ENCODE results near the gene CDK5. TPM values are rescaled to one million over a fixed set of nuclear protein-coding genes. Genes with fewer than 3 reads are reported as not detected.

Gene CDK5
- total and polyA plus RNA-seq, 9 of the 15 experiments (the other 6 are each of a cell fraction or from before 2014, with no cell fraction given), result 3.2 to 38.0 (median 27.5) TPM

DNA sequence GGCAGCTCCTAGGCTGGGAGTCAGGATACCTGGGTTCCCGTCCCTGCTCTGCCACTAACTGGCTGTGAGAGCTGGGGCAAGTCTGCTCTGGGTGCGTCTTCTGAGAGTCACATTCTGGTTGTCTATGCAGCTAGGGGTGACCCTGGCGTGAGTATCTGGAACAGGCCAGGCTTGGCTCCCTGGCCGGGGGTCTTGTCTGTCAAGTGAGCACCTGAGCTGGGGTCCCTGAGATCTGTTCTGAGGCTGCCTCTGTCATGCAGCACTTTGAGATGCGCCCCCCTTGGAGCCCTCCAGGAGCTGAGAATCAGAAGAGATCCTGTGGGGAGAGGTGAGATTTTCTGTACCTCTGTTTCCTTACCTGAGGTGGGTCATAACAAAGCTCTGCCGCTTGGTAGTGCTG, 36.1 kb upstream of the CDK5 start:
- peaks cover 9 to 34% of the 10 kb centered on the region in 2 experiments; a peak in 4 of 5 replicates for H3K4me1 ChIP-seq (replicated peaks in 1 of 2; ENCODE audit: control insufficient read depth in 2 of 2, insufficient read depth in 2 of 2, low read length in 2 of 2)
- H3K27me3 ChIP-seq (ENCODE audit: control insufficient read depth in 2 of 2, insufficient read depth in 2 of 2, low read length in 2 of 2), result no peaks in the 10 kb centered on the region
- peaks cover 85% of the 10 kb centered on the region; the same call in 2 of the 3 replicates for H3K36me3 ChIP-seq (ENCODE audit: control insufficient read depth, insufficient read depth, low read length)
- WGBS (ENCODE audit: insufficient coverage, low coverage, missing lambda C conversion rate), result 92% methylated on average over 6 of the region's 6 CpGs
- no peak for FAIRE-seq
- peaks cover 9% of the 10 kb centered on the region for H3K9me1 ChIP-seq (ENCODE audit: control insufficient read depth, insufficient read depth, low read length)
- ChIA-PET CTCF (ENCODE audit: low intra/inter-chr PET ratio) (no interaction called here), POLR2A (interaction anchor here (0.9 to 4.4 kb wide), 6 partner anchors 10 to 144 kb away, joined by 3 to 31 read pairs (median 4); partner anchors contain the start of gene ASIC3)
- H4K20me1 ChIP-seq (replicated peaks; ENCODE audit: control insufficient read depth, insufficient read depth, low read length), result peaks cover 47% of the 10 kb centered on the region
- no peak for DNase-seq (ENCODE audit: extremely low read depth in 1 of 4, low spot score in 3 of 4)
- no peak overlapping the region for H2AFZ ChIP-seq (ENCODE audit: low read depth, low read length)
- no TSS peak for BruUV-seq (replicated peaks)
- peak overlapping the region in 1 of 2 experiments; percentile 56; a peak in 2 of 4 replicates for H3K9ac ChIP-seq (ENCODE audit: insufficient read depth in 1 of 2, low read depth in 2 of 2, low read length in 2 of 2)
- H3K4me3 ChIP-seq, result no peak overlapping the region
- no peak for ATAC-seq
- H3K27ac ChIP-seq (ENCODE audit: extremely low read depth, low read depth, low read length), result no peak overlapping the region
- peaks cover 97% of the 10 kb centered on the region for H3K79me2 ChIP-seq (ENCODE audit: control insufficient read depth, insufficient read depth, low read length)
- intact Hi-C loops (cut with micrococcal nuclease) (loop anchor here (10.0 kb wide), 1 partner anchor 309 kb away; no protein-coding TSS in a partner anchor), in situ Hi-C loops (cut with MboI) (no loop called here)
- H3K4me2 ChIP-seq (ENCODE audit: insufficient read depth, low read length), result no peak overlapping the region
- H3K9me3 ChIP-seq (replicated peaks; ENCODE audit: control insufficient read depth, insufficient read depth, low read depth, low read length), result no peaks in the 10 kb centered on the region
- no peak for TF ChIP-seq CEBPB (tag; IDR thresholded peaks at IDR 0.05)
- no peak for TF ChIP-seq CC2D1A (IDR thresholded peaks at IDR 0.05)
- TF ChIP-seq KDM1A (IDR thresholded peaks at IDR 0.05), result no peak
- TF ChIP-seq, protein P1, sequence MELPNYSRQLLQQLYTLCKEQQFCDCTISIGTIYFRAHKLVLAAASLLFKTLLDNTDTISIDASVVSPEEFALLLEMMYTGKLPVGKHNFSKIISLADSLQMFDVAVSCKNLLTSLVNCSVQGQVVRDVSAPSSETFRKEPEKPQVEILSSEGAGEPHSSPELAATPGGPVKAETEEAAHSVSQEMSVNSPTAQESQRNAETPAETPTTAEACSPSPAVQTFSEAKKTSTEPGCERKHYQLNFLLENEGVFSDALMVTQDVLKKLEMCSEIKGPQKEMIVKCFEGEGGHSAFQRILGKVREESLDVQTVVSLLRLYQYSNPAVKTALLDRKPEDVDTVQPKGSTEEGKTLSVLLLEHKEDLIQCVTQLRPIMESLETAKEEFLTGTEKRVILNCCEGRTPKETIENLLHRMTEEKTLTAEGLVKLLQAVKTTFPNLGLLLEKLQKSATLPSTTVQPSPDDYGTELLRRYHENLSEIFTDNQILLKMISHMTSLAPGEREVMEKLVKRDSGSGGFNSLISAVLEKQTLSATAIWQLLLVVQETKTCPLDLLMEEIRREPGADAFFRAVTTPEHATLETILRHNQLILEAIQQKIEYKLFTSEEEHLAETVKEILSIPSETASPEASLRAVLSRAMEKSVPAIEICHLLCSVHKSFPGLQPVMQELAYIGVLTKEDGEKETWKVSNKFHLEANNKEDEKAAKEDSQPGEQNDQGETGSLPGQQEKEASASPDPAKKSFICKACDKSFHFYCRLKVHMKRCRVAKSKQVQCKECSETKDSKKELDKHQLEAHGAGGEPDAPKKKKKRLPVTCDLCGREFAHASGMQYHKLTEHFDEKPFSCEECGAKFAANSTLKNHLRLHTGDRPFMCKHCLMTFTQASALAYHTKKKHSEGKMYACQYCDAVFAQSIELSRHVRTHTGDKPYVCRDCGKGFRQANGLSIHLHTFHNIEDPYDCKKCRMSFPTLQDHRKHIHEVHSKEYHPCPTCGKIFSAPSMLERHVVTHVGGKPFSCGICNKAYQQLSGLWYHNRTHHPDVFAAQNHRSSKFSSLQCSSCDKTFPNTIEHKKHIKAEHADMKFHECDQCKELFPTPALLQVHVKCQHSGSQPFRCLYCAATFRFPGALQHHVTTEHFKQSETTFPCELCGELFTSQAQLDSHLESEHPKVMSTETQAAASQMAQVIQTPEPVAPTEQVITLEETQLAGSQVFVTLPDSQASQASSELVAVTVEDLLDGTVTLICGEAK (IDR thresholded peaks at IDR 0.05), result no peak
- TF ChIP-seq, protein P1 (CRISPR knock-in tag; IDR thresholded peaks at IDR 0.05), result no peak
- TF ChIP-seq, protein P2, sequence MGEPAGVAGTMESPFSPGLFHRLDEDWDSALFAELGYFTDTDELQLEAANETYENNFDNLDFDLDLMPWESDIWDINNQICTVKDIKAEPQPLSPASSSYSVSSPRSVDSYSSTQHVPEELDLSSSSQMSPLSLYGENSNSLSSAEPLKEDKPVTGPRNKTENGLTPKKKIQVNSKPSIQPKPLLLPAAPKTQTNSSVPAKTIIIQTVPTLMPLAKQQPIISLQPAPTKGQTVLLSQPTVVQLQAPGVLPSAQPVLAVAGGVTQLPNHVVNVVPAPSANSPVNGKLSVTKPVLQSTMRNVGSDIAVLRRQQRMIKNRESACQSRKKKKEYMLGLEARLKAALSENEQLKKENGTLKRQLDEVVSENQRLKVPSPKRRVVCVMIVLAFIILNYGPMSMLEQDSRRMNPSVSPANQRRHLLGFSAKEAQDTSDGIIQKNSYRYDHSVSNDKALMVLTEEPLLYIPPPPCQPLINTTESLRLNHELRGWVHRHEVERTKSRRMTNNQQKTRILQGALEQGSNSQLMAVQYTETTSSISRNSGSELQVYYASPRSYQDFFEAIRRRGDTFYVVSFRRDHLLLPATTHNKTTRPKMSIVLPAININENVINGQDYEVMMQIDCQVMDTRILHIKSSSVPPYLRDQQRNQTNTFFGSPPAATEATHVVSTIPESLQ (CRISPR knock-in tag; IDR thresholded peaks at IDR 0.05), result no peak
- no peak for TF ChIP-seq ZC3H11A (IDR thresholded peaks at IDR 0.05; ENCODE audit: low read depth, low read length)
- no peak for TF ChIP-seq FOXM1 (IDR thresholded peaks at IDR 0.05; ENCODE audit: low read depth)
- no peak for TF ChIP-seq FOXM1 (CRISPR knock-in tag; IDR thresholded peaks at IDR 0.05; ENCODE audit: low read depth)
- TF ChIP-seq GTF2F1 (IDR thresholded peaks at IDR 0.05; ENCODE audit: low read depth, low read length), result no peak
- TF ChIP-seq PRMT5 (CRISPR knock-in tag; IDR thresholded peaks at IDR 0.05), result no peak
- no peak for TF ChIP-seq SIRT6 (IDR thresholded peaks at IDR 0.05; ENCODE audit: low read depth, low read length)

Data from K562 (cell line).